Measurements from ENCODE around the gene S100A3.

DNA sequence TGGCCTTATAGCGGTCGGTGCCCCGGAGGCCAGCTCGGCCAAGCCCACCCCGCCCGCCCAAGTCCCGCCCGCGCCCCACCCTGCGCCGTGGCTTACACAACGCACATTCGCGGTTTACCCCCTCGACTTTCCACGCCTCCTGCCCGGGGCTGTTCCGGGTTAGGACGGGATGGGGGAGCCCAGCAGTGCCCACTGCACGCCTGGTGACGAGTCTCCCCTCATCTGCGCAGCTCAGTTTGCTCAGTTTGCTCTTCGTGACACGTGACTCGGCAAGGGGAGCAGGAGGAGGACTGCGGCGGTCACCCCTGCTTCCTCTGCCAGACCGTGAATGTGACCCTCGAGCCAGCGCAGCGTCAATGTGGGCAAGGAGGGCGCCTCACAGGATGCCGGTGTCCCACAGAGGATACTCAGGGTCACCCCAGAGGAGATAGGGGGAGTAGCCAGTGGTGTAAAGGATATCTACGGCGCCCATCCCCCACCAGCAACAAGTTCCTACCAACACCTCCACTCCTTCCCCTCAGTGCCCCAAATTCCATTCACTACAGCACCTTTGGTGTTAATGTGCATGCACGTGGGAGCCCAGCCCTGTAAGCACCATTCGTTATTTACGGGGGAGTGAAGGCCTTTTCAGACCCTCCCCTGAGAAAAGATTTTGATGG is 12.9 kb downstream of the S100A3 start:
- TF ChIP-seq, protein P1, sequence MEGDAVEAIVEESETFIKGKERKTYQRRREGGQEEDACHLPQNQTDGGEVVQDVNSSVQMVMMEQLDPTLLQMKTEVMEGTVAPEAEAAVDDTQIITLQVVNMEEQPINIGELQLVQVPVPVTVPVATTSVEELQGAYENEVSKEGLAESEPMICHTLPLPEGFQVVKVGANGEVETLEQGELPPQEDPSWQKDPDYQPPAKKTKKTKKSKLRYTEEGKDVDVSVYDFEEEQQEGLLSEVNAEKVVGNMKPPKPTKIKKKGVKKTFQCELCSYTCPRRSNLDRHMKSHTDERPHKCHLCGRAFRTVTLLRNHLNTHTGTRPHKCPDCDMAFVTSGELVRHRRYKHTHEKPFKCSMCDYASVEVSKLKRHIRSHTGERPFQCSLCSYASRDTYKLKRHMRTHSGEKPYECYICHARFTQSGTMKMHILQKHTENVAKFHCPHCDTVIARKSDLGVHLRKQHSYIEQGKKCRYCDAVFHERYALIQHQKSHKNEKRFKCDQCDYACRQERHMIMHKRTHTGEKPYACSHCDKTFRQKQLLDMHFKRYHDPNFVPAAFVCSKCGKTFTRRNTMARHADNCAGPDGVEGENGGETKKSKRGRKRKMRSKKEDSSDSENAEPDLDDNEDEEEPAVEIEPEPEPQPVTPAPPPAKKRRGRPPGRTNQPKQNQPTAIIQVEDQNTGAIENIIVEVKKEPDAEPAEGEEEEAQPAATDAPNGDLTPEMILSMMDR (IDR thresholded peaks at IDR 0.05; ENCODE audit: insufficient read depth, low read length, poor library complexity, severe bottlenecking) = no peak
- TF ChIP-seq EZH2phosphoT487 (conservative IDR thresholded peaks at IDR 0.05; ENCODE audit: low read length) = no peak

All from SU-DHL-6 (cell line).